HCT116 (cell line): ENCODE results near the gene ANKS1A. TPM values are rescaled to one million over a fixed set of nuclear protein-coding genes. Genes with fewer than 3 reads are reported as not detected.

ENCODE experiments used
- ATAC-seq: fragments of 200-7000 bp; cut with Tn5 transposase; 2 replicates; pipeline ENCODE4 v1.9.1; 2020; ENCODE audit warnings: mild to moderate bottlenecking, moderate library complexity
- BruUV-seq: library from RNA; stranded (reverse); fragments of 400-500 nt; replicated peaks from 2 replicates; lab custom pipeline; 2021; lab: Mats Ljungman, UMichigan
- CTCF ChIA-PET: fragments of 300-600 bp; sonication (Branson Sonifier 250); formaldehyde crosslinking; loops from one replicate; lab custom pipeline; 2021; ENCODE audit warnings: antibody characterized with exemption; lab: Charles Lee
- POLR2A ChIA-PET: fragments of 300-600, 350-600 bp; sonication (Branson Sonifier 250); formaldehyde crosslinking; loops from one replicate; lab custom pipeline; 2021; ENCODE audit warnings: antibody characterized with exemption; lab: Charles Lee
- RAD21 ChIA-PET, 2 experiments: fragments of 300-600 bp; sonication (Branson Sonifier 250); formaldehyde crosslinking; loops; one replicate each; lab custom pipeline; 2023; ENCODE audit warnings: low total read pairs in 2 of 2; ENCODE audit not compliant: uncharacterized antibody in 2 of 2, unreplicated experiment in 2 of 2, low non-redundant PET in 1 of 2; lab: Charles Lee
- DNase-seq: peaks from one replicate; pipeline ENCODE4 v3.0.0-alpha.2; 2010; ENCODE audit warnings: low read depth, low spot score
- H2AFZ ChIP-seq: fragments of 200-600 bp; shearing (Covaris generic), sonication (generic); 2 replicates; pipeline ENCODE4 v1.6.1; 2017; ENCODE audit warnings: low read depth, mixed run types, mixed read lengths, antibody characterized with exemption, low read length; ENCODE audit not compliant: poor library complexity, severe bottlenecking
- H3K27ac ChIP-seq: 2 replicates; pipeline ENCODE4 v1.5.1; 2012; ENCODE audit warnings: low read depth, low read length
- H3K27me3 ChIP-seq: fragments of 200-600 bp; sonication (generic); 2 replicates; pipeline ENCODE4 v1.6.1; 2016; ENCODE audit warnings: mixed run types, low read length, mixed read lengths; ENCODE audit not compliant: insufficient read depth
- H3K36me3 ChIP-seq, 2 experiments: fragments of 200-500 bp in 1 of 2; fragments of 200-600 bp in 1 of 2; sonication (Bioruptor generic) in 1 of 2; sonication (generic) in 1 of 2; 2 replicates each; pipeline versions ENCODE4 v1.5.1 to v1.6.1; 2014 to 2016; ENCODE audit warnings: low read length in 2 of 2, inconsistent platforms in 1 of 2, mixed read lengths in 1 of 2, mixed run types in 1 of 2; ENCODE audit not compliant: insufficient read depth in 2 of 2, control insufficient read depth in 1 of 2
- H3K4me1 ChIP-seq, 2 experiments: fragments of 200-600 bp in 1 of 2; sonication (generic) in 1 of 2; 2 replicates each; pipeline versions ENCODE4 v1.5.1 to v1.6.1; 2012 to 2017; ENCODE audit warnings: low read length in 2 of 2, inconsistent platforms in 1 of 2, mild to moderate bottlenecking in 1 of 2, mixed read lengths in 1 of 2, mixed run types in 1 of 2, moderate library complexity in 1 of 2; ENCODE audit not compliant: insufficient read depth in 2 of 2, control insufficient read depth in 1 of 2
- H3K4me2 ChIP-seq: fragments of 200-600 bp; sonication (generic); 2 replicates; pipeline ENCODE4 v1.6.1; 2017; ENCODE audit warnings: mixed run types, low read length, mixed read lengths
- H3K4me3 ChIP-seq, 2 experiments: fragments of 200-600 bp in 1 of 2; sonication (generic) in 1 of 2; replicated peaks in 1 of 2; 2 replicates each; pipeline ENCODE4 v1.5.1; 2011 to 2016; ENCODE audit warnings: low read length in 2 of 2, control low read depth in 1 of 2, low read depth in 1 of 2, mild to moderate bottlenecking in 1 of 2, mixed read lengths in 1 of 2, mixed run types in 1 of 2
- H3K79me2 ChIP-seq: fragments of 200-600 bp; sonication (generic); 2 replicates; pipeline ENCODE4 v1.6.1; 2017; ENCODE audit warnings: mild to moderate bottlenecking, mixed run types, low read length, moderate library complexity, mixed read lengths; ENCODE audit not compliant: insufficient read depth
- H3K9ac ChIP-seq: fragments of 200-600 bp; sonication (generic); 2 replicates; pipeline ENCODE4 v1.6.1; 2016; ENCODE audit warnings: low read length, mixed read lengths
- H3K9me2 ChIP-seq: fragments of 200-600 bp; sonication (generic), shearing (Covaris generic); 2 replicates; pipeline ENCODE4 v1.6.1; 2017; ENCODE audit warnings: mixed run types, mild to moderate bottlenecking, moderate library complexity; ENCODE audit not compliant: insufficient read depth
- H3K9me3 ChIP-seq, 2 experiments: fragments of 200-500 bp in 1 of 2; fragments of 200-600 bp in 1 of 2; sonication (Bioruptor generic) in 1 of 2; sonication (generic) in 1 of 2; 2 replicates each; pipeline ENCODE4 v1.6.1; 2014 to 2017; ENCODE audit warnings: low read length in 2 of 2, mixed read lengths in 2 of 2, inconsistent platforms in 1 of 2, low read depth in 1 of 2, mild to moderate bottlenecking in 1 of 2, mixed run types in 1 of 2, moderate library complexity in 1 of 2; ENCODE audit not compliant: control insufficient read depth in 1 of 2, insufficient read depth in 1 of 2
- H4K20me1 ChIP-seq: fragments of 200-600 bp; sonication (generic), shearing (Covaris generic); 2 replicates; pipeline ENCODE4 v1.6.1; 2017; ENCODE audit warnings: mixed run types, mild to moderate bottlenecking, moderate library complexity; ENCODE audit not compliant: insufficient read depth
- CEBPB ChIP-seq: IDR thresholded peaks from 2 replicates; pipeline ENCODE4 v1.6.1; 2012; ENCODE audit warnings: low read depth
- EGR1 ChIP-seq: IDR thresholded peaks from 2 replicates; pipeline ENCODE4 v1.6.1; 2012; ENCODE audit warnings: low read depth
- ELF1 ChIP-seq: IDR thresholded peaks from 2 replicates; pipeline ENCODE4 v1.6.1; 2012; ENCODE audit warnings: low read depth, borderline replicate concordance
- EZH2 ChIP-seq: fragments of 200-600 bp; sonication (generic); IDR thresholded peaks from 2 replicates; pipeline ENCODE4 v1.6.1; 2017; ENCODE audit warnings: antibody characterized with exemption, mixed run types
- EZH2phosphoT487 ChIP-seq: fragments of 200-600 bp; IDR thresholded peaks from 2 replicates; pipeline ENCODE4 v1.6.1; 2018; ENCODE audit warnings: antibody characterized with exemption, borderline replicate concordance
- FOSL1 ChIP-seq: IDR thresholded peaks from 2 replicates; pipeline ENCODE4 v1.6.1; 2012; ENCODE audit warnings: low read depth
- JUND ChIP-seq: IDR thresholded peaks from 2 replicates; pipeline ENCODE4 v1.6.1; 2012
- POLR2A ChIP-seq: IDR thresholded peaks from 2 replicates; pipeline ENCODE4 v1.7.0; 2011; ENCODE audit warnings: borderline replicate concordance; ENCODE audit not compliant: insufficient read depth, insufficient read length; ENCODE audit errors: extremely low read depth
- POLR2AphosphoS5 ChIP-seq: IDR thresholded peaks from 2 replicates; pipeline ENCODE4 v1.6.1; 2011; ENCODE audit warnings: mild to moderate bottlenecking, low read depth, low read length, moderate library complexity
- SP1 ChIP-seq: IDR thresholded peaks from 2 replicates; pipeline ENCODE4 v1.6.1; 2012; ENCODE audit warnings: low read depth
- SRF ChIP-seq: IDR thresholded peaks from 2 replicates; pipeline ENCODE4 v1.6.1; 2012; ENCODE audit warnings: low read depth
- TCF7L2 ChIP-seq: IDR thresholded peaks from 2 replicates; pipeline ENCODE4 v1.7.0; 2011; ENCODE audit warnings: borderline replicate concordance, inconsistent platforms; ENCODE audit not compliant: insufficient read depth, insufficient read length; ENCODE audit errors: extremely low read depth
- YY1 ChIP-seq: IDR thresholded peaks from 2 replicates; pipeline ENCODE4 v1.6.1; 2011; ENCODE audit warnings: low read length, low read depth, moderate library complexity, mild to moderate bottlenecking; ENCODE audit not compliant: insufficient replicate concordance; ENCODE audit errors: extremely low read depth
- ZFX ChIP-seq: fragments of 450-650 bp; IDR thresholded peaks from 2 replicates; pipeline ENCODE4 v1.6.1; 2017
- ZNF274 ChIP-seq: fragments of 200-500 bp; sonication (Bioruptor generic); IDR thresholded peaks from 2 replicates; pipeline ENCODE4 v1.6.1; 2014; ENCODE audit warnings: mild to moderate bottlenecking, low read depth, low read length, inconsistent platforms
- intact Hi-C: fragments of 100-400 bp; cut with micrococcal nuclease; formaldehyde crosslinking; loops from 2 replicates; pipeline ENCODE4 v1.10.0; 2022
- total RNA-seq: library from RNA; stranded (reverse); gene quantifications from one replicate; pipeline ENCODE4 v1.2.1, GENCODE V29; 2021; ENCODE audit not compliant: unreplicated experiment
- TF ChIP-seq, protein P1 (sequence below): IDR thresholded peaks from 2 replicates; pipeline ENCODE4 v1.6.1; 2012; ENCODE audit warnings: low read depth
- TF ChIP-seq, protein P2 (sequence below): IDR thresholded peaks from 2 replicates; pipeline ENCODE4 v1.6.1; 2012
- TF ChIP-seq, protein P3 (sequence below), 3 experiments: fragments of 200-600 bp in 1 of 3; sonication (generic) in 1 of 3; IDR thresholded peaks in 2 of 3; conservative IDR thresholded peaks in 1 of 3; 2 replicates each; pipeline ENCODE4 v1.5.1; 2012 to 2017; ENCODE audit warnings: low read depth in 2 of 3, low read length in 2 of 3, antibody characterized with exemption in 1 of 3, borderline replicate concordance in 1 of 3, control low read depth in 1 of 3, mild to moderate bottlenecking in 1 of 3, mixed read lengths in 1 of 3, mixed run types in 1 of 3, moderate library complexity in 1 of 3; ENCODE audit not compliant: insufficient read depth in 1 of 3
- TF ChIP-seq, protein P4 (sequence below): IDR thresholded peaks from 2 replicates; pipeline ENCODE4 v1.6.1; 2012

The ANKS1A gene
- total RNA-seq, 1 experiment from 2014 or later, result 20.6 TPM

DNA sequence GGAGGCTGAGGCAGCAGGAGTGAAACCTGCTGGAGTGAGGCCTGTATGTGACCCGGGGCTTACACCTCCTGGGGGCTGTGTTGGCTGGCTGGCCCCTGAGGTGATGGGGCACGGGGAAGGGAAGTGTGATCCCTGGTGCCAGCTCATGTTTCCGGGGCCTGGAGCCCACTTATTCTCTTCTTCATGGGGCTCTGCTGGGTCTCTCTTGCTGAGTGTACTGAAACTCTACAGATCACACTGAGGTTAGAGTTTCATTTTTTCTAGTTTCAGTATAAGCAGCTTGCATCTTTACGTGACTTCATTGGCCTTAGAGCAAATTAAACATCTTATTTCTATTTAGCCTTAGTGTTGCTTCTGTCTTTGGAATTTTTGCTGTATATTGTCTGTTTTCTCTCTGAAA, 96.2 kb downstream of the ANKS1A start:
- CTCF ChIA-PET, result interaction anchor here (1.0 kb wide), 1 partner anchor 154 kb away, joined by 3 read pairs; no protein-coding TSS in a partner anchor
- Histone ChIP-seq H3K27ac (no peak overlapping the region), H4K20me1 (no peaks in the 10 kb centered on the region), H3K79me2 (no peaks in the 10 kb centered on the region), H3K9ac (no peak overlapping the region), H3K4me3 (no peak overlapping the region), H3K9me3 (no peaks in the 10 kb centered on the region), H3K27me3 (no peaks in the 10 kb centered on the region), H2AFZ (no peak overlapping the region), H3K36me3 (peaks cover 4 to 14% of the 10 kb centered on the region in 2 experiments; a peak in 2 of 4 replicates), H3K4me1 (peaks cover 0 to 7% of the 10 kb centered on the region in 2 experiments; a peak in 2 of 4 replicates), H3K4me2 (no peak overlapping the region), H3K9me2 (no peaks in the 10 kb centered on the region)
- BruUV-seq, result no TSS peak
- intact Hi-C loops, result no loop called here
- no peak for DNase-seq
- no peak for ATAC-seq
- RAD21 ChIA-PET, result no interaction called here
- TF ChIP-seq CEBPB (no peak), EZH2phosphoT487 (no peak), EZH2 (no peak), POLR2AphosphoS5 (no peak), ZNF274 (no peak), SP1 (no peak), FOSL1 (no peak), YY1 (no peak), POLR2A (no peak), TCF7L2 (no peak), EGR1 (no peak), JUND (no peak), ZFX (no peak), ELF1 (no peak), SRF (no peak)
- TF ChIP-seq, protein P1, sequence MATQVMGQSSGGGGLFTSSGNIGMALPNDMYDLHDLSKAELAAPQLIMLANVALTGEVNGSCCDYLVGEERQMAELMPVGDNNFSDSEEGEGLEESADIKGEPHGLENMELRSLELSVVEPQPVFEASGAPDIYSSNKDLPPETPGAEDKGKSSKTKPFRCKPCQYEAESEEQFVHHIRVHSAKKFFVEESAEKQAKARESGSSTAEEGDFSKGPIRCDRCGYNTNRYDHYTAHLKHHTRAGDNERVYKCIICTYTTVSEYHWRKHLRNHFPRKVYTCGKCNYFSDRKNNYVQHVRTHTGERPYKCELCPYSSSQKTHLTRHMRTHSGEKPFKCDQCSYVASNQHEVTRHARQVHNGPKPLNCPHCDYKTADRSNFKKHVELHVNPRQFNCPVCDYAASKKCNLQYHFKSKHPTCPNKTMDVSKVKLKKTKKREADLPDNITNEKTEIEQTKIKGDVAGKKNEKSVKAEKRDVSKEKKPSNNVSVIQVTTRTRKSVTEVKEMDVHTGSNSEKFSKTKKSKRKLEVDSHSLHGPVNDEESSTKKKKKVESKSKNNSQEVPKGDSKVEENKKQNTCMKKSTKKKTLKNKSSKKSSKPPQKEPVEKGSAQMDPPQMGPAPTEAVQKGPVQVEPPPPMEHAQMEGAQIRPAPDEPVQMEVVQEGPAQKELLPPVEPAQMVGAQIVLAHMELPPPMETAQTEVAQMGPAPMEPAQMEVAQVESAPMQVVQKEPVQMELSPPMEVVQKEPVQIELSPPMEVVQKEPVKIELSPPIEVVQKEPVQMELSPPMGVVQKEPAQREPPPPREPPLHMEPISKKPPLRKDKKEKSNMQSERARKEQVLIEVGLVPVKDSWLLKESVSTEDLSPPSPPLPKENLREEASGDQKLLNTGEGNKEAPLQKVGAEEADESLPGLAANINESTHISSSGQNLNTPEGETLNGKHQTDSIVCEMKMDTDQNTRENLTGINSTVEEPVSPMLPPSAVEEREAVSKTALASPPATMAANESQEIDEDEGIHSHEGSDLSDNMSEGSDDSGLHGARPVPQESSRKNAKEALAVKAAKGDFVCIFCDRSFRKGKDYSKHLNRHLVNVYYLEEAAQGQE, result no peak
- TF ChIP-seq, protein P2, sequence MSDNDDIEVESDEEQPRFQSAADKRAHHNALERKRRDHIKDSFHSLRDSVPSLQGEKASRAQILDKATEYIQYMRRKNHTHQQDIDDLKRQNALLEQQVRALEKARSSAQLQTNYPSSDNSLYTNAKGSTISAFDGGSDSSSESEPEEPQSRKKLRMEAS, result no peak
- TF ChIP-seq, protein P3, sequence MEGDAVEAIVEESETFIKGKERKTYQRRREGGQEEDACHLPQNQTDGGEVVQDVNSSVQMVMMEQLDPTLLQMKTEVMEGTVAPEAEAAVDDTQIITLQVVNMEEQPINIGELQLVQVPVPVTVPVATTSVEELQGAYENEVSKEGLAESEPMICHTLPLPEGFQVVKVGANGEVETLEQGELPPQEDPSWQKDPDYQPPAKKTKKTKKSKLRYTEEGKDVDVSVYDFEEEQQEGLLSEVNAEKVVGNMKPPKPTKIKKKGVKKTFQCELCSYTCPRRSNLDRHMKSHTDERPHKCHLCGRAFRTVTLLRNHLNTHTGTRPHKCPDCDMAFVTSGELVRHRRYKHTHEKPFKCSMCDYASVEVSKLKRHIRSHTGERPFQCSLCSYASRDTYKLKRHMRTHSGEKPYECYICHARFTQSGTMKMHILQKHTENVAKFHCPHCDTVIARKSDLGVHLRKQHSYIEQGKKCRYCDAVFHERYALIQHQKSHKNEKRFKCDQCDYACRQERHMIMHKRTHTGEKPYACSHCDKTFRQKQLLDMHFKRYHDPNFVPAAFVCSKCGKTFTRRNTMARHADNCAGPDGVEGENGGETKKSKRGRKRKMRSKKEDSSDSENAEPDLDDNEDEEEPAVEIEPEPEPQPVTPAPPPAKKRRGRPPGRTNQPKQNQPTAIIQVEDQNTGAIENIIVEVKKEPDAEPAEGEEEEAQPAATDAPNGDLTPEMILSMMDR (IDR thresholded peaks at IDR 0.05 in 2 of 3, conservative IDR thresholded peaks at IDR 0.05 in 1 of 3; ENCODE audit: borderline replicate concordance in 1 of 3, insufficient read depth in 1 of 3, low read depth in 2 of 3, low read length in 2 of 3), result no peak
- TF ChIP-seq, protein P4, sequence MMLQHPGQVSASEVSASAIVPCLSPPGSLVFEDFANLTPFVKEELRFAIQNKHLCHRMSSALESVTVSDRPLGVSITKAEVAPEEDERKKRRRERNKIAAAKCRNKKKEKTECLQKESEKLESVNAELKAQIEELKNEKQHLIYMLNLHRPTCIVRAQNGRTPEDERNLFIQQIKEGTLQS, result no peak
- POLR2A ChIA-PET, result no interaction called here
